IPS-20b (cell line): ENCODE results near the gene FHL2.

Experiments used
- H3K27ac ChIP-seq: one replicate; pipeline ENCODE4 v1.5.1; 2013; ENCODE audit warnings: low read length
- H3K27me3 ChIP-seq: 2 replicates; pipeline ENCODE4 v1.6.1; 2013; ENCODE audit warnings: mild to moderate bottlenecking, low read length, inconsistent platforms; ENCODE audit not compliant: insufficient read depth
- H3K36me3 ChIP-seq: 2 replicates; pipeline ENCODE4 v1.6.1; 2013; ENCODE audit warnings: low read depth, mild to moderate bottlenecking, inconsistent platforms, low read length, moderate library complexity; ENCODE audit not compliant: insufficient read depth
- H3K4me1 ChIP-seq: 2 replicates; pipeline ENCODE4 v1.6.1; 2013; ENCODE audit warnings: mild to moderate bottlenecking, control low read depth, inconsistent platforms, low read length, moderate library complexity; ENCODE audit not compliant: insufficient read depth
- H3K4me3 ChIP-seq: 2 replicates; pipeline ENCODE4 v1.5.1; 2013; ENCODE audit warnings: mild to moderate bottlenecking, low read length, inconsistent platforms
- H3K9ac ChIP-seq: 2 replicates; pipeline ENCODE4 v1.6.1; 2013; ENCODE audit warnings: low read depth, mild to moderate bottlenecking, inconsistent platforms, low read length, moderate library complexity
- H3K9me3 ChIP-seq: 2 replicates; pipeline ENCODE4 v1.6.1; 2013; ENCODE audit warnings: mild to moderate bottlenecking, low read depth, low read length, inconsistent platforms; ENCODE audit not compliant: insufficient read depth

FHL2 gene

DNA sequence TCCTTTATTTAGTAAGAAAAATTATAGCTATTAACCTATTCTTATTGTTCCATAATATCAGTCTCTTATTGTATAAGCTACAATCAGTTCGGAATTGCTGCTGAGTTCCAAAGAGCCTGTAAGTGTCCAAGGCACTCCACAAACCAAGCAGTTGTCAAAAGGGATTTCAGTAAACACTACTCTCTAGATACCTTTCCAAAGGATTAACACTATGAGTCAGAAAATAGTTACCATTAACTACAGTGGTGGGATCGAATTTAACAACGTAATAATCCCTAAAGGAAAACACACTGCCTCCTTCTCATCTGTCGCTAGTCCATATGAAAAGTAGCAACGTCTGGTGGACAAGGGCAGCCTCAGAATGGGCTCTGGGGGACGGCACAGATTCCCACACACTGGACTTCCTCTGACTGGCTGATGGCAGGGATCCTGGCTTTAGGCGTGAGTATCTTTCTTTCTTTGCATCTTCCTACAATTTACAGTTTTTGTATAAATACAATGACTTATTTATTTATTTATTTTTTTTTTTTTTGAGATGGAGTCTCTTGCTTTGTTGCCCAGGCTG is 78.1 kb downstream of the FHL2 start:
- Histone ChIP-seq H3K36me3 (0 out of 2 replicates have a peak, but pooled peaks cover 4% of the 10 kb centered on the region), H3K27me3 (no peaks in the 10 kb centered on the region), H3K9ac (no peak overlapping the region), H3K9me3 (no peaks in the 10 kb centered on the region), H3K4me3 (no peak overlapping the region), H3K27ac (no peak overlapping the region), H3K4me1 (peaks cover 10% of the 10 kb centered on the region)

DNA sequence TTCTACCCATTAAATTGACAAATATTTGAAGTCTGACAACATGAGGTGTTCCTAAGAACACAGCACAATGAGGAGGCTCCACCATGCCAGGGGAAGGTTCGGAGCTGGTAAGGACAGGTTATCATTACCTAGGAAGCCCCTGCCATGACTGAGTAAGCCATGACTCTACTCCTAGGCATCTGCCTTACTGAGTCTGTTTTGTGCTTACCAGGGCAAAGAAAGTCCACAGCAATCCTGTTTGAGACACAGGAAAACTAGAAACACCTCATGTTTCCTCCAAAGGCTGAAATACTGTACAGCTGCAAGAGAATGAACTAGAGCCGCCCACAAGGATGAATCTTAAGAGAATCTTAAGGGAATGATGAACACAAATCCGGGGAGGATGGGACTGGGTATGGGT is 80.9 kb downstream of the FHL2 start:
- Histone ChIP-seq H3K9ac (no peak overlapping the region), H3K27ac (no peak overlapping the region), H3K9me3 (no peaks in the 10 kb centered on the region)

DNA sequence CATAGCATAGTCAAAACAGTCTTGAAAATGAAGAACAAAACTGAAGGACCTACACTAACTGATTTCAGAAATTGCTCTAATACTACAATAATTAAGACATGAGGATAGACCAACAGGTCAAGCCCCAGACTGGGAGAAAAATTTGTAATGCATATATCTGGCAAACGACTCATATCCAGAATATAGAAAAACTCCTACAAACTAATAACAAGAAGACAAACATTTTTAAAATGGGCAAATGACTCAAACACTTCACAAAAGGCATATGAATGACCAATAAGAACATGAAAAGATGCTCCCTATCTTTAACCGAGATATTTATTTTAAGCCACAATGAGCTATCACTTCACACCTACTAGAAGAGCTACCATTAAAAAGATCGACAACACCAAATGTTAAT is 83.5 kb downstream of the FHL2 start:
- no peak overlapping the region for H3K27ac ChIP-seq
- no peaks in the 10 kb centered on the region for H3K4me1 ChIP-seq
- H3K36me3 ChIP-seq, result no peaks in the 10 kb centered on the region
- no peak overlapping the region for H3K4me3 ChIP-seq
- no peak overlapping the region for H3K9ac ChIP-seq
- no peaks in the 10 kb centered on the region for H3K9me3 ChIP-seq
- H3K27me3 ChIP-seq, result no peaks in the 10 kb centered on the region

More for the DNA sequence above, 80.9 kb downstream of the FHL2 start:
- H3K36me3 ChIP-seq, result 0 out of 2 replicates have a peak, but pooled peaks cover 4% of the 10 kb centered on the region
- H3K4me1 ChIP-seq, result no peaks in the 10 kb centered on the region
- H3K27me3 ChIP-seq, result no peaks in the 10 kb centered on the region
- no peak overlapping the region for H3K4me3 ChIP-seq

DNA sequence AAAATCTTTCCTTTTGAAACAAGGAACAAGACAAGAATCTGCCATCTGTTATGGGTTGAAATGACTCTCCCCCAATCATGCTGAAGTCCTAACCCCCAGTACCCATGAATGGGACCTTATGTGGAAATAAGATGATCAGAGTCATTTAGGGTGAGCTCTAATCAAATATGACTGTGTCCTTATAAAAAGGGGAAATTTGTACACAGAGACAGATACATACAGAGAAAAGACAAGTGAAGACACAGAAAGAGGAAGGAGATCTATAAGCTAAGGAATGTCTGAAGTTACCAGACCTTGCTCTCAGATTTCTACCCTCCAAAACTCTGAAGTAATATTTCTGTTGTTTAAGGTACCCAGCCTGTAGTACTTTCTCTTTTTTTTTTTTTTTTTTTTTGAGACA is 85.0 kb downstream of the FHL2 start:
- Histone ChIP-seq H3K9me3 (no peaks in the 10 kb centered on the region), H3K36me3 (no peaks in the 10 kb centered on the region), H3K9ac (no peak overlapping the region), H3K27me3 (no peaks in the 10 kb centered on the region), H3K27ac (no peak overlapping the region), H3K4me3 (no peak overlapping the region), H3K4me1 (peaks cover 6% of the 10 kb centered on the region)
